Tibial nerve (tissue), 4 donors: Measurements from ENCODE around the gene TTLL8. TPM values are rescaled to one million over a fixed set of nuclear protein-coding genes. Genes with fewer than 3 reads are reported as not detected.
A peak's percentile ranks its signal among the peaks of the same experiment; 100 is the strongest.

ENCODE experiments used
- DNase-seq, 2 donors: peaks; one replicate each; pipeline ENCODE4 v3.0.0-alpha.2; 2019; ENCODE audit warnings: low spot score in 2 of 2
- H3K27ac ChIP-seq, 4 donors: fragments of 200-600 bp; sonication (generic) in 3 of 4; one replicate each; pipeline ENCODE4 v1.5.1; 2017 to 2019; ENCODE audit warnings: mild to moderate bottlenecking in 1 of 4
- H3K27me3 ChIP-seq, 2 donors: fragments of 200-600 bp; sonication (generic) in 1 of 2; one replicate each; pipeline versions ENCODE4 v1.5.1 to v1.6.0; 2017 to 2019
- H3K36me3 ChIP-seq, 3 donors: fragments of 200-600 bp; sonication (generic); one replicate each; pipeline ENCODE4 v1.5.1; 2018 to 2019
- H3K4me1 ChIP-seq, 4 donors: fragments of 200-600 bp; sonication (generic) in 3 of 4; one replicate each; pipeline ENCODE4 v1.5.1; 2017 to 2019
- H3K4me3 ChIP-seq, 4 donors: fragments of 200-600 bp; sonication (generic) in 3 of 4; one replicate each; pipeline ENCODE4 v1.5.1; 2017 to 2019; ENCODE audit warnings: mild to moderate bottlenecking in 1 of 4, moderate library complexity in 1 of 4
- H3K9me3 ChIP-seq, 4 donors: fragments of 200-600 bp; sonication (generic) in 3 of 4; one replicate each; pipeline ENCODE4 v1.5.1; 2017 to 2019
- CTCF ChIP-seq, 5 experiments: fragments of 200-600 bp in 3 of 5; fragments of 450-650 bp in 2 of 5; sonication (generic) in 3 of 5; IDR thresholded peaks; one replicate each; pipeline ENCODE4 v1.5.1; 2016 to 2019; ENCODE audit warnings: antibody characterized with exemption in 5 of 5, mild to moderate bottlenecking in 3 of 5, moderate library complexity in 2 of 5
- EP300 ChIP-seq, 2 donors: sonication (generic); formaldehyde crosslinking; IDR thresholded peaks; one replicate each; pipeline ENCODE4 v1.6.1; 2017; ENCODE audit warnings: antibody characterized with exemption in 2 of 2, mild to moderate bottlenecking in 1 of 2
- POLR2A ChIP-seq, 2 donors: fragments of 450-650 bp; IDR thresholded peaks; one replicate each; pipeline ENCODE4 v1.6.1; 2017; ENCODE audit warnings: antibody characterized with exemption in 2 of 2, mild to moderate bottlenecking in 2 of 2, moderate library complexity in 2 of 2
- WGBS, 2 donors: methylation state at CpG; one replicate each; pipeline ENCODE4 v1.1.5; 2018; 5-methylcytosine and 5-hydroxymethylcytosine counted together
- total RNA-seq, 4 donors: library from RNA; depleted of rRNA; stranded (reverse); fragments of >200 nt; gene quantifications; one replicate each; pipeline ENCODE4 v1.1.0, GENCODE V29; 2016

The TTLL8 gene
- total RNA-seq, 4 donors from 2014 or later: not detected

DNA sequence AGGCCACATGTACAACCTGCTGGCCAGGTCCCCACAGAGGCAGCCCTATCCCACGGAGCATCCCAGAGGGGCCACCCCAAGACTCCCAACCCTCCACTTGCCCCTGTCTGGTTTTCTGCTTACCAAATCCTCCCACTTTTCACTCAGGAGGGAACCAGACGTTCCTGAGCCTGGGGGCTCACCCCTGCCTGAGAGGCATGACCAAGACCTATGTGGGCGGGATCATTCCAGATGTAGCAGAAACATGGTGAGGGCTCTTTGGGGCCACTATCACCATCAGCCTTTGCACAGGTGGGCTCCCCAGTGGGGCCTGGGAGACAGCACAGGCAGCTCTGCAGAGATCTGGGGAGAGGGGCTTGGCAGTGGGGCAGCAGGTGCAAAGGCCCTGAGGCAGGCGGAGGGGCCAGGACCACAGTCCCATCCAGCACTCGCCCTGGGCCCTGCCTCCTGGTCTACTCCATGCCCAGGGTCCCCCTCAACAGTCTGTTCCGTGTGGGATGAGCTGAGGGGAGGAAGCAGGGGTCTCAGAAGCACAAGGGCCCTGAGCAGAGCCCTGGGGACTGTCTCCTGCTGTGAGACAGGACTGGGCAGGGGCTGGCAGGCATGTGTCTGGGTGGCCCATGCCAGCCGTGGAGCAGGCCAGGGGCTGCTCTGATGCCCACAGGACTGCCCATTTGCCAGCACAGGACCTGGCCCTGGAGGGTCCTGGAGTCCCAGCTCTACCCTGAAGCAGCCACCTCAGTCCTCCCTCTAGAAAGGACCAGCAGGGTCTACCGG is 88.2 kb downstream of the TTLL8 start:
- Histone ChIP-seq H3K27me3 (no peaks in the 10 kb centered on the region), H3K4me3 (no peak overlapping the region), H3K4me1 (peaks cover 0 to 77% (median 51%) of the 10 kb centered on the region in 4 donors), H3K36me3 (peaks cover 0 to 8% (median 0%) of the 10 kb centered on the region in 3 donors), H3K27ac (peak overlapping the region; percentile 70 to 95 (median 92)), H3K9me3 (no peaks in the 10 kb centered on the region)
- TF ChIP-seq CTCF (IDR thresholded peaks at IDR 0.05) (no peak), EP300 (IDR thresholded peaks at IDR 0.05) (no peak), POLR2A (IDR thresholded peaks at IDR 0.05) (no peak)
- no peak for DNase-seq
- WGBS, 2 donors: 77 to 88% methylated on average over 8 of the region's 8 CpGs

GRCh38 chr22:49968831-49969661 is 89.1 kb downstream of the TTLL8 start:
- 85 to 91% methylated on average over 4 to 8 of the region's 16 CpGs for WGBS, 2 donors
- no peak for DNase-seq
- Histone ChIP-seq H3K4me1 (peaks cover 0 to 86% (median 60%) of the 10 kb centered on the region in 4 donors), H3K27ac (peak overlapping the region; percentile 70 to 95 (median 92)), H3K36me3 (peaks cover 0 to 16% (median under 1%) of the 10 kb centered on the region in 3 donors), H3K9me3 (no peaks in the 10 kb centered on the region), H3K27me3 (no peaks in the 10 kb centered on the region), H3K4me3 (no peak overlapping the region)
- TF ChIP-seq POLR2A (IDR thresholded peaks at IDR 0.05): no peak
- TF ChIP-seq CTCF (IDR thresholded peaks at IDR 0.05): no peak
- TF ChIP-seq EP300 (IDR thresholded peaks at IDR 0.05): no peak

Other genes with a start within 250 kb of the TTLL8 start
- 10 to 100 TPM; 44.6 to 74.9 (median 60.4) TPM for gene BRD1, start 230.4 kb downstream of the TTLL8 start, total RNA-seq
- gene ZBED4, start 204.5 kb downstream of the TTLL8 start, total RNA-seq: 10 to 100 TPM in 1 of 4 donors, 1 to 10 TPM in 3; 5.9 to 12.3 (median 7.3) TPM
- 10 to 100 TPM in 3 of 4 donors, 1 to 10 TPM in 1; 9.0 to 17.4 (median 14.5) TPM for gene ALG12, start 139.9 kb downstream of the TTLL8 start, total RNA-seq
- 10 to 100 TPM; 44.8 to 80.4 (median 65.1) TPM for gene CRELD2, start 139.7 kb downstream of the TTLL8 start, total RNA-seq
- 100 to 1,000 TPM in 3 of 4 donors, 10 to 100 TPM in 1; 98.3 to 138 (median 119) TPM for gene PIM3, start 97.5 kb downstream of the TTLL8 start, total RNA-seq
- gene IL17REL, start 45.5 kb downstream of the TTLL8 start, total RNA-seq: not detected
- not detected for gene MLC1, start 27.1 kb upstream of the TTLL8 start, total RNA-seq
- 1 to 10 TPM; 1.0 to 3.7 (median 2.6) TPM for gene MOV10L1, start 31.7 kb upstream of the TTLL8 start, total RNA-seq
- under 1 TPM in 1 of 4 donors, not detected in 3; 0.30 TPM for gene PANX2, start 112.4 kb upstream of the TTLL8 start, total RNA-seq
- 10 to 100 TPM; 22.4 to 71.4 (median 27.1) TPM for gene TRABD, start 127.6 kb upstream of the TTLL8 start, total RNA-seq
- 10 to 100 TPM; 36.1 to 66.6 (median 44.8) TPM for gene SELENOO, start 142.7 kb upstream of the TTLL8 start, total RNA-seq
- gene TUBGCP6, start 186.7 kb upstream of the TTLL8 start, total RNA-seq: 100 to 1,000 TPM in 1 of 4 donors, 10 to 100 TPM in 3; 72.2 to 127 (median 78.6) TPM
- gene HDAC10, start 193.0 kb upstream of the TTLL8 start, total RNA-seq: 100 to 1,000 TPM in 1 of 4 donors, 10 to 100 TPM in 3; 41.2 to 105 (median 55.4) TPM
- 10 to 100 TPM; 12.3 to 32.0 (median 24.1) TPM for gene MAPK12, start 203.4 kb upstream of the TTLL8 start, total RNA-seq
- 10 to 100 TPM in 3 of 4 donors, 1 to 10 TPM in 1; 8.7 to 33.3 (median 19.6) TPM for gene MAPK11, start 212.1 kb upstream of the TTLL8 start, total RNA-seq
- 100 to 1,000 TPM; 135 to 193 (median 165) TPM for gene PLXNB2, start 249.3 kb upstream of the TTLL8 start, total RNA-seq